Sigmoid colon (tissue), 4 donors: ENCODE measurements around the gene BICC1.

Source experiments
- CTCF ChIP-seq, 4 experiments: fragments of 450-650 bp in 3 of 4; fragments of 200-600 bp in 1 of 4; IDR thresholded peaks; one replicate each; pipeline ENCODE4 v1.5.1; 2016 to 2019; ENCODE audit warnings: antibody characterized with exemption in 4 of 4, mild to moderate bottlenecking in 3 of 4, moderate library complexity in 2 of 4
- EP300 ChIP-seq, 4 donors: sonication (generic); formaldehyde crosslinking; IDR thresholded peaks; one replicate each; pipeline ENCODE4 v1.6.1; 2017; ENCODE audit warnings: antibody characterized with exemption in 4 of 4
- POLR2A ChIP-seq, 2 donors: fragments of 450-650 bp; IDR thresholded peaks; one replicate each; pipeline ENCODE4 v1.6.1; 2016; ENCODE audit warnings: antibody characterized with exemption in 2 of 2, mild to moderate bottlenecking in 2 of 2, moderate library complexity in 2 of 2
- POLR2AphosphoS5 ChIP-seq, 4 donors: sonication (generic); formaldehyde crosslinking; IDR thresholded peaks; one replicate each; pipeline ENCODE4 v1.6.1; 2017; ENCODE audit warnings: antibody characterized with exemption in 4 of 4

- TF ChIP-seq CTCF (IDR thresholded peaks at IDR 0.05) (no peak), POLR2A (IDR thresholded peaks at IDR 0.05) (no peak), EP300 (IDR thresholded peaks at IDR 0.05) (no peak), POLR2AphosphoS5 (IDR thresholded peaks at IDR 0.05) (no peak)
These were observed 125.7 kb downstream of the BICC1 start for GRCh38 chr10:58638388-58638787.
